ENCODE results near the gene RAB11FIP3.

DNA sequence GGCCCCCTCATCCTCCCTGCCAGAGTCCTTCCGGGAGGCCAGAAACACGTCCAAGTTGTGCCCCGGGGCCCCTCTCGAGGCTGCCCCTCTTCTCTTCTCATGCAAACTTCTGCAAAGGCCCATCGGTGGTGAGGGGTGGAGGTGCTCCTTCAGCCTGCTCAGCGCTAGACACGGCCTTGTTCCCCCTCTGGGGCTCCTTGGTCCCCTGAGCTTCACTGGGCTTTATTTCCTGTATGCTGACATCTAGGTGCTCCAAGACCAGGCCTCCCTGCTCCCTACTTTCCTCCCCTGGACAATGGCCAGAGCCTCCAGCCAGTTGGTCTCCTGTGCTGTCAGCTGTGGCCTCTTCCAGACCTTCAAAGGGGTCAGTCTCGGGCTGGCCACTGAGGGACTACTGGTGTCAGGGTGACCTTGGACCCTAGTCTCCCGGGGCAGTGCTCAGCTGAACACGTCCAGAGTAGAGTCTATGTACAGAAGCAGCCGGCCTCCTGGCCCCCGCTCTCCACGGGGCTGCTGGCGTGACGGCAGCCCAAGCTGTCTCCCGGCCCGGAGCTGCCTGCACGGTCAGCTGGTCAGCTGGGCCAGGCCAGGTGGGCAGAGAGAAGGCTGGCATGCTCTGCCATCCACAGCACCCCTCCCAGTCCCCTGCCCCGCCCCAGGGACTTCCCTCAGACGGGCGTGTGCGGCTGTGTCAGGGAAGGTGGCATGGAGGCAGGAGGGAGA lies 133.0 kb downstream of the RAB11FIP3 start:
- no peak for TF ChIP-seq POLR2A (IDR thresholded peaks at IDR 0.05)
- TF ChIP-seq, protein P1, sequence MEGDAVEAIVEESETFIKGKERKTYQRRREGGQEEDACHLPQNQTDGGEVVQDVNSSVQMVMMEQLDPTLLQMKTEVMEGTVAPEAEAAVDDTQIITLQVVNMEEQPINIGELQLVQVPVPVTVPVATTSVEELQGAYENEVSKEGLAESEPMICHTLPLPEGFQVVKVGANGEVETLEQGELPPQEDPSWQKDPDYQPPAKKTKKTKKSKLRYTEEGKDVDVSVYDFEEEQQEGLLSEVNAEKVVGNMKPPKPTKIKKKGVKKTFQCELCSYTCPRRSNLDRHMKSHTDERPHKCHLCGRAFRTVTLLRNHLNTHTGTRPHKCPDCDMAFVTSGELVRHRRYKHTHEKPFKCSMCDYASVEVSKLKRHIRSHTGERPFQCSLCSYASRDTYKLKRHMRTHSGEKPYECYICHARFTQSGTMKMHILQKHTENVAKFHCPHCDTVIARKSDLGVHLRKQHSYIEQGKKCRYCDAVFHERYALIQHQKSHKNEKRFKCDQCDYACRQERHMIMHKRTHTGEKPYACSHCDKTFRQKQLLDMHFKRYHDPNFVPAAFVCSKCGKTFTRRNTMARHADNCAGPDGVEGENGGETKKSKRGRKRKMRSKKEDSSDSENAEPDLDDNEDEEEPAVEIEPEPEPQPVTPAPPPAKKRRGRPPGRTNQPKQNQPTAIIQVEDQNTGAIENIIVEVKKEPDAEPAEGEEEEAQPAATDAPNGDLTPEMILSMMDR (IDR thresholded peaks at IDR 0.05): no peak

Measured in stomach (tissue), 4 donors.